ENCODE measurements around the gene PLEKHG3. TPM values are rescaled to one million over a fixed set of nuclear protein-coding genes. Genes with fewer than 3 reads are reported as not detected.

Gene PLEKHG3
- total RNA-seq, 1 donor from 2014 or later, result 12.6 TPM

DNA sequence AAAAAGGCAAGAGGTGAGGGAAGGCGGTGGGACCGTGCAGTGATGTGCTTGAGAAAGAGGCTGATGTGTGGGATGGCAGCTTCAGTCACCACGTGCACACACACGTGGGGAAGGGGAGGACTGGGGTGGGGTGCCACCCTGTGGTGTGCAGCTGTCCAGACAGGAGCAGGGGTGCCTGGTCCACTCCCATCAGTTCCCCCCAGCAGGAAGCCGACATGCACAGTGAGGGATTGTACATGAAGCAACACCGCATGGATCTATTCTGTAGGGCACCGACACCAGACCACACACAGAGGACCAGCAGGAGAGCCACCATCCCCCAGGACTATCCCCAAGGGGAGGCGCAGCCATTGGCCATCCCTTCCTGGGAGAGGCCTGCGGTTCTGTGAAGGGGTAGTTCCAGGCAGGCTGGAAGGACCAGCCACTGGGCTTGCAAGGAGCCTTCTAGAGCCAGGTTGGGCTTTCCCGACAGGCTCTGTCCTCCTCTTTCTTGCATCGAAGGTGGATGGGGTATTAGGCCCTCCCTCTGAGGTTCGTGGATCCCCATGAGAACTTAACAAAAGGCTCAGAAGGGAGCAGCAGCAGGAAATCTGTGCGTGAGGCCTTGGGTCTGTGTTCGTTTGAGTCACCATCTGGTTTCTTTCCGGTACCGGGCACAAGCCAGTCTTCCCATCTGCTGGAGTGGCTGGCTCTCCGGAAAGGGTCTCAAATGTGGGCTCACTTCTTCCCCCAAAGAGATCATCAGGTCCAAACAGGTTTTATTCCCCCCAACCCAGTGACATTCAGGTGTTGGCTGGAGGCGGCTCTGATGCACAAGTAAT is 59.8 kb downstream of the PLEKHG3 start:
- no peaks in the 10 kb centered on the region for H3K36me3 ChIP-seq
- no peaks in the 10 kb centered on the region for H3K79me2 ChIP-seq (ENCODE audit: low read depth)
- no peak overlapping the region for H3K4me3 ChIP-seq
- no peaks in the 10 kb centered on the region for H3K36me3 Mint-ChIP-seq
- H3K4me2 ChIP-seq, result peak overlapping the region; percentile 66
- peaks cover 42% of the 10 kb centered on the region for H3K4me1 Mint-ChIP-seq
- DNase-seq (ENCODE audit: low spot score), result peak; percentile 41
- no peaks in the 10 kb centered on the region for H4K20me1 ChIP-seq (ENCODE audit: low read depth)
- H3K27ac Mint-ChIP-seq, result no peak overlapping the region
- H3K9ac ChIP-seq, result no peak overlapping the region
- H3K27me3 Mint-ChIP-seq (ENCODE audit: insufficient read depth, low read depth), result peaks cover 17% of the 10 kb centered on the region
- H3K9me3 ChIP-seq (ENCODE audit: low read depth), result no peaks in the 10 kb centered on the region
- H3K27me3 ChIP-seq, result peaks cover 8% of the 10 kb centered on the region
- H3K27ac ChIP-seq, result no peak overlapping the region
- H3K9me3 Mint-ChIP-seq, result no peaks in the 10 kb centered on the region
- H2AFZ ChIP-seq (replicated peaks), result peak overlapping the region; percentile 75
- no peak for TF ChIP-seq EZH2 (IDR thresholded peaks at IDR 0.05)
- no peak for TF ChIP-seq EZH2phosphoT487 (IDR thresholded peaks at IDR 0.05)
- TF ChIP-seq, protein P1, sequence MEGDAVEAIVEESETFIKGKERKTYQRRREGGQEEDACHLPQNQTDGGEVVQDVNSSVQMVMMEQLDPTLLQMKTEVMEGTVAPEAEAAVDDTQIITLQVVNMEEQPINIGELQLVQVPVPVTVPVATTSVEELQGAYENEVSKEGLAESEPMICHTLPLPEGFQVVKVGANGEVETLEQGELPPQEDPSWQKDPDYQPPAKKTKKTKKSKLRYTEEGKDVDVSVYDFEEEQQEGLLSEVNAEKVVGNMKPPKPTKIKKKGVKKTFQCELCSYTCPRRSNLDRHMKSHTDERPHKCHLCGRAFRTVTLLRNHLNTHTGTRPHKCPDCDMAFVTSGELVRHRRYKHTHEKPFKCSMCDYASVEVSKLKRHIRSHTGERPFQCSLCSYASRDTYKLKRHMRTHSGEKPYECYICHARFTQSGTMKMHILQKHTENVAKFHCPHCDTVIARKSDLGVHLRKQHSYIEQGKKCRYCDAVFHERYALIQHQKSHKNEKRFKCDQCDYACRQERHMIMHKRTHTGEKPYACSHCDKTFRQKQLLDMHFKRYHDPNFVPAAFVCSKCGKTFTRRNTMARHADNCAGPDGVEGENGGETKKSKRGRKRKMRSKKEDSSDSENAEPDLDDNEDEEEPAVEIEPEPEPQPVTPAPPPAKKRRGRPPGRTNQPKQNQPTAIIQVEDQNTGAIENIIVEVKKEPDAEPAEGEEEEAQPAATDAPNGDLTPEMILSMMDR (IDR thresholded peaks at IDR 0.05), result no peak
- peaks cover 38% of the 10 kb centered on the region for H3K4me1 ChIP-seq
- peak overlapping the region; percentile 55 for H3K4me3 Mint-ChIP-seq
- H3F3A ChIP-seq (ENCODE audit: low read depth), result peaks cover 12% of the 10 kb centered on the region

DNA sequence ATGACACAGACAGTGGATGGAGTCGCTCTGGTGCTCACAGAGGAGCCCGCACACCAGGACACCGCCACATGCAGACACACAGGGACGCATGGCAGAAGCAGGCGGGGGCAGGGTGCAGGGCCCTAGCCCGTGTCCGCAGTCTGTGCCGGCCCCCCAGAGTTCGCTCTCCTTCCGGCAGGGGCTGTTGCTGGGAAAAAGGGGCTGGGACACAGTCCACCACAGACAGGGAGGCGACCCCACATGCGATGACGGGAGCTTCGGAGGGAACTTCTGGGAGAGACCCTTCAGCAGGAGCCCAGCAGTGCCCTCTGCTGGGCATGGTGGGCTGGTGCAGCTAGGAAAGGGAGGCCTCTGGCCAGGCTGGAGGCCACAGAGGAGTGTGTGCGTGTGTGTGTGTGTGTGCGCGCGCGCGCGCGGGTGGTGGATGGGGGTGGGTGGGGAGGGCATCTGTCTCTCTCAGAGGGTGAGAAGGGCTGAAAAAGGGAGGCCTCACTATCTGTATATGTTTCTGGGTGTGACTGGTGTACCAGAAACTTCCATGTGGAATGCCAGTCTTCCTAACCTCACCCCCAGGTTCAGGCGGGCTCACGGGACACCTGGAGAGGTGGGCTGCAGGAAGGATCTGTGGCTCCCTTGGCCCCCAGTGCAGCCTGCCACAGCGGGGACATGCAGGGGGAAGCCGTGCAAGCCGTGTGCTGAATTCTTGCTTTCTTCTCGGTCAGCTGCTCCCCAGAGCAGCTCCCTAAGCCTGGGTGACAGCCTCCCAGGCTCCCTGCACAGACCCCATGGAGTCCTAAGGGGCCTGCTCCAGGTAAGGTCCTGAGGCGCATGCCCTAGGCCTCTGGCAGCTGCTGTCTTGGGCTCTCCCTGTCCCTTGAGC is 60.7 kb downstream of the PLEKHG3 start:
- peak overlapping the region; percentile 55 for H3K4me3 Mint-ChIP-seq
- H3K9ac ChIP-seq, result no peak overlapping the region

DNA sequence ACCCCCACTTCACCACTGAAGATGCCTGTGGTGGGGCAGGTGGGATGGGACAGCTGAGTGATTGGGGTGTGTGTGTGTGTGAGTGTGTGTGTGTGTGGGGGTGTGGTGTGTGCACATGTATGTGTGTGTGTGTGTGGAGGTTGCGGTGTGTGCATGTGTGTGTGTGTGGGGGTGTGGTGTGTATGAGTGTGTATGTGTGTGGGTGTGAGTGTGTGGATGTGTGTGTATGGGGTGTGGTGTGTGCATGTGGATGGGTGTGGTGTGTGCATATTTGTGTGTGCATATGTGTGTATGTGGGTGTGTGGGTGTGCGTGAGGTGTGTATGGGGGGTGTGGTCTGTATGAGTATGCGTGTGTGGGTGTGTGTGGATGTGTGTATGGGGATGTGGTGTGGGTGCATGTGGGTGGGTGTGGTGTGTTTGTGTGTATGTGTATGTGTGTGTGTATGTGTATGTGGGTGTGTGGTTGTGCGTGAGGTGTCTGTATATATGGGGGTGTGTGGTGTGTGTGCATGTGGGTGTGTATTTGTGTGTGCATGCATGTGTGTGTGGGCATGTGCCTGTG is 61.6 kb downstream of the PLEKHG3 start:
- peaks cover 8% of the 10 kb centered on the region for H3K27me3 ChIP-seq
- TF ChIP-seq EZH2 (IDR thresholded peaks at IDR 0.05), result no peak
- TF ChIP-seq EZH2phosphoT487 (IDR thresholded peaks at IDR 0.05), result no peak
- TF ChIP-seq, protein P1 (IDR thresholded peaks at IDR 0.05), result no peak
- no peak overlapping the region for H3K4me2 ChIP-seq
- peaks cover 40% of the 10 kb centered on the region for H3K4me1 Mint-ChIP-seq
- H2AFZ ChIP-seq (replicated peaks), result no peak overlapping the region
- no peaks in the 10 kb centered on the region for H3K79me2 ChIP-seq (ENCODE audit: low read depth)
- no peak for DNase-seq (ENCODE audit: low spot score)
- peaks cover 12% of the 10 kb centered on the region for H3F3A ChIP-seq (ENCODE audit: low read depth)
- no peak overlapping the region for H3K27ac ChIP-seq
- no peaks in the 10 kb centered on the region for H3K36me3 Mint-ChIP-seq
- H3K27ac Mint-ChIP-seq, result no peak overlapping the region
- no peaks in the 10 kb centered on the region for H3K36me3 ChIP-seq
- peaks cover 14% of the 10 kb centered on the region for H3K27me3 Mint-ChIP-seq (ENCODE audit: insufficient read depth, low read depth)
- H3K9me3 ChIP-seq (ENCODE audit: low read depth), result no peaks in the 10 kb centered on the region
- no peak overlapping the region for H3K9ac ChIP-seq
- H4K20me1 ChIP-seq (ENCODE audit: low read depth), result no peaks in the 10 kb centered on the region
- H3K9me3 Mint-ChIP-seq, result no peaks in the 10 kb centered on the region
- H3K4me1 ChIP-seq, result peaks cover 38% of the 10 kb centered on the region
- no peak overlapping the region for H3K4me3 Mint-ChIP-seq
- no peak overlapping the region for H3K4me3 ChIP-seq

More for the DNA sequence above, 60.7 kb downstream of the PLEKHG3 start:
- no peaks in the 10 kb centered on the region for H3K9me3 Mint-ChIP-seq
- H3K27me3 Mint-ChIP-seq (ENCODE audit: insufficient read depth, low read depth), result peaks cover 14% of the 10 kb centered on the region
- H3K36me3 ChIP-seq, result no peaks in the 10 kb centered on the region
- H3K4me1 Mint-ChIP-seq, result peaks cover 42% of the 10 kb centered on the region
- H3K9me3 ChIP-seq (ENCODE audit: low read depth), result no peaks in the 10 kb centered on the region
- H3K27me3 ChIP-seq, result peaks cover 8% of the 10 kb centered on the region
- peaks cover 38% of the 10 kb centered on the region for H3K4me1 ChIP-seq
- no peaks in the 10 kb centered on the region for H4K20me1 ChIP-seq (ENCODE audit: low read depth)
- H3K27ac Mint-ChIP-seq, result no peak overlapping the region
- peaks cover 12% of the 10 kb centered on the region for H3F3A ChIP-seq (ENCODE audit: low read depth)
- TF ChIP-seq, protein P1 (IDR thresholded peaks at IDR 0.05), result peak; percentile 83
- no peak for TF ChIP-seq EZH2 (IDR thresholded peaks at IDR 0.05)
- no peaks in the 10 kb centered on the region for H3K36me3 Mint-ChIP-seq
- no peak overlapping the region for H3K4me3 ChIP-seq
- no peak overlapping the region for H3K27ac ChIP-seq
- H3K79me2 ChIP-seq (ENCODE audit: low read depth), result no peaks in the 10 kb centered on the region
- H3K4me2 ChIP-seq, result peak overlapping the region; percentile 66
- H2AFZ ChIP-seq (replicated peaks), result peak overlapping the region; percentile 75
- peak; percentile 88 for DNase-seq (ENCODE audit: low spot score)

Measured in neural progenitor cell (in vitro differentiated cells).